GM18870 (cell line): ENCODE results near the gene TGFBR2.
"Not testable (repeated sequence)": the region's sequence is repeated elsewhere in the genome, so short reads cannot be mapped to it uniquely, and the experiment has no call there.

Experiments used
- ATAC-seq: cut with Tn5 transposase; IDR thresholded peaks from one replicate; pipeline ENCODE4 v1.9.1; 2021; ENCODE audit warnings: moderate library complexity; ENCODE audit not compliant: unreplicated experiment

The TGFBR2 gene

GRCh38 chr3:30655187-30655812 lies 48.9 kb downstream of the TGFBR2 start:
- no peak for ATAC-seq

GRCh38 chr3:30656624-30657141 lies 50.3 kb downstream of the TGFBR2 start:
- no peak for ATAC-seq

- ATAC-seq = peak; percentile 27
Observed at GRCh38 chr3:30657914-30658313, 51.5 kb downstream of the TGFBR2 start.

GRCh38 chr3:30658328-30659052 lies 52.1 kb downstream of the TGFBR2 start:
- peak; percentile 91 for ATAC-seq

GRCh38 chr3:30659270-30660130 lies 53.1 kb downstream of the TGFBR2 start:
- ATAC-seq = no peak

GRCh38 chr3:30660136-30660535 lies 53.7 kb downstream of the TGFBR2 start:
- ATAC-seq = no peak

- no peak for ATAC-seq
Observed at GRCh38 chr3:30660656-30661055, 54.3 kb downstream of the TGFBR2 start.

- ATAC-seq = no peak
Observed at GRCh38 chr3:30661098-30661873, 54.9 kb downstream of the TGFBR2 start.

- ATAC-seq = no peak
Observed at GRCh38 chr3:30662836-30663235, 56.4 kb downstream of the TGFBR2 start.

- no peak for ATAC-seq
Observed at GRCh38 chr3:30663533-30664241, 57.3 kb downstream of the TGFBR2 start.

GRCh38 chr3:30664459-30664858 lies 58.1 kb downstream of the TGFBR2 start:
- ATAC-seq = no peak

GRCh38 chr3:30664884-30665283 lies 58.5 kb downstream of the TGFBR2 start:
- ATAC-seq = no peak

- ATAC-seq = no peak
Observed at GRCh38 chr3:30665539-30665938, 59.1 kb downstream of the TGFBR2 start.

- no peak for ATAC-seq
Observed at GRCh38 chr3:30666572-30667279, 60.3 kb downstream of the TGFBR2 start.

GRCh38 chr3:30667280-30667651 lies 60.9 kb downstream of the TGFBR2 start:
- ATAC-seq = no peak

GRCh38 chr3:30668051-30668609 lies 61.7 kb downstream of the TGFBR2 start:
- ATAC-seq = no peak

GRCh38 chr3:30669360-30669934 lies 63.0 kb downstream of the TGFBR2 start:
- ATAC-seq = not testable (repeated sequence)

GRCh38 chr3:30670292-30670691 lies 63.9 kb downstream of the TGFBR2 start:
- no peak for ATAC-seq
